KOPT-K1 (cell line): ENCODE measurements around the gene OR11A1.

ENCODE experiments used
- H3K27ac ChIP-seq: fragments of 200-600 bp; sonication (generic); 2 replicates; pipeline ENCODE4 v1.5.1; 2016; ENCODE audit warnings: antibody characterized with exemption, mild to moderate bottlenecking, low read depth, low read length; ENCODE audit not compliant: poor library complexity, severe bottlenecking
- H3K36me3 ChIP-seq: fragments of 200-600 bp; sonication (generic); 2 replicates; pipeline ENCODE4 v1.5.1; 2017; ENCODE audit warnings: antibody characterized with exemption, mild to moderate bottlenecking, low read length, moderate library complexity; ENCODE audit not compliant: insufficient read depth
- H3K9me3 ChIP-seq: fragments of 200-600 bp; sonication (generic); 2 replicates; pipeline ENCODE4 v1.5.1; 2017; ENCODE audit warnings: antibody characterized with exemption, low read length, mild to moderate bottlenecking; ENCODE audit not compliant: insufficient read depth, poor library complexity, severe bottlenecking

OR11A1 gene

DNA sequence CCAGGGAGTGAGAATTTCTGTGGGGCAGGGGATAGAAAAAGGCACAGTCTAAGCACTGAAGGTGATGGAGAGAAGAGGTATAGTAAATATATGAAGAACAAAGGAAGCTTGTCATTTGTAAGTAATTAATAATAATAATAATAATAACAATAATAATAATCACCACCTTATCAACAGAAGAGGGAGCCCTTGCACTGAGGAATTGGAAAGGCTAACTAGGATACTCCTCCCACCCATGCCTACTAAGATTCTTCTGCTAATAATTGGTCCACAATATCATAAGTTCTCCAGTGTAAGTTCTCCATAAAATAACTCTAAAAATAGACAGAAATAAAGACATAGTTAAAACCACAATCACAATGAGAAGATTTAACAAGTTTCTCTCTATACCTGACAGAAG is 80.9 kb downstream of the OR11A1 start:
- Histone ChIP-seq H3K9me3 (no peaks in the 10 kb centered on the region), H3K36me3 (no peaks in the 10 kb centered on the region), H3K27ac (no peak overlapping the region)
